ENCODE results near the gene EPS8L3. TPM values are rescaled to one million over a fixed set of nuclear protein-coding genes. Genes with fewer than 3 reads are reported as not detected.

Gene EPS8L3
- total RNA-seq, 1 experiment from 2014 or later = not detected

- TF ChIP-seq TCF7L2 (IDR thresholded peaks at IDR 0.05; ENCODE audit: low read depth, low read length) (no peak), CTCF (IDR thresholded peaks at IDR 0.05) (no peak)
- in situ Hi-C loops (cut with HindIII; ENCODE audit: low pct_unique_long_range_greater_than_20kb, low sequenced_read_pairs) = no loop called here
- no peaks in the 10 kb centered on the region for H3K4me1 ChIP-seq (ENCODE audit: control insufficient read depth, insufficient read depth, low read length)
- DNase-seq (ENCODE audit: low read depth, low spot score) (no peak), ATAC-seq (no peak)
- H3K27ac ChIP-seq (ENCODE audit: low read length) = no peak overlapping the region
- BruUV-seq (replicated peaks) = no TSS peak
- POLR2A ChIA-PET = no interaction called here
- no peaks in the 10 kb centered on the region for H3K27me3 ChIP-seq (ENCODE audit: control insufficient read depth, insufficient read depth, low read length)
- CTCF ChIA-PET = no interaction called here
- no peaks in the 10 kb centered on the region for H3K9me3 ChIP-seq (ENCODE audit: control insufficient read depth, insufficient read depth, low read depth, low read length)
- intact Hi-C loops (cut with micrococcal nuclease; ENCODE audit: unreplicated experiment) = no loop called here
- no peak overlapping the region for H3K4me3 ChIP-seq (ENCODE audit: low read depth in 2 of 2, low read length in 2 of 2)
- no peaks in the 10 kb centered on the region for H3K36me3 ChIP-seq (ENCODE audit: control insufficient read depth, insufficient read depth, low read length)
Observed at GRCh38 chr1:109716570-109717090, 47.1 kb downstream of the EPS8L3 start.

- DNase-seq (ENCODE audit: low read depth, low spot score) (no peak), ATAC-seq (no peak)
- intact Hi-C loops (cut with micrococcal nuclease; ENCODE audit: unreplicated experiment) = no loop called here
- H3K36me3 ChIP-seq (ENCODE audit: control insufficient read depth, insufficient read depth, low read length) = no peaks in the 10 kb centered on the region
- TF ChIP-seq TCF7L2 (IDR thresholded peaks at IDR 0.05; ENCODE audit: low read depth, low read length) (no peak), POLR2AphosphoS5 (IDR thresholded peaks at IDR 0.05; ENCODE audit: low read depth, low read length) (no peak), REST (IDR thresholded peaks at IDR 0.05; ENCODE audit: insufficient read depth in 1 of 2, low read depth in 2 of 2, low read length in 1 of 2) (no peak), CTCF (IDR thresholded peaks at IDR 0.05) (no peak)
- in situ Hi-C loops (cut with HindIII; ENCODE audit: low pct_unique_long_range_greater_than_20kb, low sequenced_read_pairs) = no loop called here
- H3K27me3 ChIP-seq (ENCODE audit: control insufficient read depth, insufficient read depth, low read length) = no peaks in the 10 kb centered on the region
- BruUV-seq (replicated peaks) = no TSS peak
- H3K27ac ChIP-seq (ENCODE audit: low read length) = no peak overlapping the region
- H3K9me3 ChIP-seq (ENCODE audit: control insufficient read depth, insufficient read depth, low read depth, low read length) = no peaks in the 10 kb centered on the region
- CTCF ChIA-PET = no interaction called here
- POLR2A ChIA-PET = no interaction called here
- no peak overlapping the region for H3K4me3 ChIP-seq (ENCODE audit: low read depth in 2 of 2, low read length in 2 of 2)
- no peaks in the 10 kb centered on the region for H3K4me1 ChIP-seq (ENCODE audit: control insufficient read depth, insufficient read depth, low read length)
Observed at GRCh38 chr1:109716121-109716520, 47.6 kb downstream of the EPS8L3 start.
